WTC11 (cell line): Measurements from ENCODE around the gene MSANTD2. TPM values are rescaled to one million over a fixed set of nuclear protein-coding genes. Genes with fewer than 3 reads are reported as not detected.

Source experiments
- ATAC-seq: fragments of 200-7000 bp; cut with Tn5 transposase; 2 replicates; pipeline ENCODE4 v1.10.0; 2021; ENCODE audit warnings: mild to moderate bottlenecking, moderate library complexity
- CTCF ChIA-PET: fragments of 300-600 bp; sonication (Branson Sonifier 250); formaldehyde crosslinking; loops from one replicate; lab custom pipeline; 2021; ENCODE audit warnings: antibody characterized with exemption; lab: Charles Lee
- POLR2A ChIA-PET: fragments of 350-600 bp; sonication (Branson Sonifier 250); formaldehyde crosslinking; loops from one replicate; lab custom pipeline; 2021; ENCODE audit warnings: antibody characterized with exemption; lab: Charles Lee
- DNase-seq: peaks from one replicate; pipeline ENCODE4 v3.0.0; 2021; ENCODE audit warnings: low spot score
- H3K27ac Mint-ChIP-seq: 2 replicates; pipeline ENCODE4 v1.8.0; 2021; ENCODE audit warnings: mixed read lengths
- H3K27me3 Mint-ChIP-seq: 2 replicates; pipeline ENCODE4 v1.8.0; 2021; ENCODE audit warnings: low read depth, mild to moderate bottlenecking, moderate library complexity, mixed read lengths
- H3K36me3 Mint-ChIP-seq: 2 replicates; pipeline ENCODE4 v1.8.0; 2021; ENCODE audit warnings: mixed read lengths
- H3K4me1 Mint-ChIP-seq: 2 replicates; pipeline ENCODE4 v1.8.0; 2022; ENCODE audit warnings: mixed read lengths
- H3K4me3 Mint-ChIP-seq: 2 replicates; pipeline ENCODE4 v1.8.0; 2021; ENCODE audit warnings: mild to moderate bottlenecking, moderate library complexity, mixed read lengths
- H3K9me3 Mint-ChIP-seq: 2 replicates; pipeline ENCODE4 v1.8.0; 2021; ENCODE audit warnings: mixed read lengths
- ARID4B ChIP-seq: sonication (generic); formaldehyde crosslinking; IDR thresholded peaks from 2 replicates; pipeline ENCODE4 v1.8.0; 2023; ENCODE audit warnings: missing genetic modification reagents, mild to moderate bottlenecking, borderline replicate concordance
- CBFB ChIP-seq: sonication (generic); formaldehyde crosslinking; IDR thresholded peaks from 2 replicates; pipeline ENCODE4 v1.8.1; 2022; ENCODE audit warnings: mild to moderate bottlenecking, low read depth, missing genetic modification reagents
- ESRRA ChIP-seq: sonication (generic); formaldehyde crosslinking; IDR thresholded peaks from 2 replicates; pipeline ENCODE4 v1.8.1; 2022; ENCODE audit warnings: mild to moderate bottlenecking, missing genetic modification reagents, borderline replicate concordance
- FOXP4 ChIP-seq: sonication (generic); formaldehyde crosslinking; IDR thresholded peaks from 2 replicates; pipeline ENCODE4 v1.8.0; 2022; ENCODE audit warnings: mild to moderate bottlenecking, missing genetic modification reagents
- JUN ChIP-seq: sonication (generic); formaldehyde crosslinking; IDR thresholded peaks from 2 replicates; pipeline ENCODE4 v1.8.0; 2023; ENCODE audit warnings: mild to moderate bottlenecking, missing genetic modification reagents
- KAT7 ChIP-seq: sonication (generic); formaldehyde crosslinking; IDR thresholded peaks from 2 replicates; pipeline ENCODE4 v1.8.1; 2023; ENCODE audit warnings: missing genetic modification reagents, mild to moderate bottlenecking, borderline replicate concordance
- MXD4 ChIP-seq: fragments of 250-450 bp; sonication (Bioruptor Pico); IDR thresholded peaks from 2 replicates; pipeline ENCODE4 v1.8.0; 2021; ENCODE audit warnings: mild to moderate bottlenecking, moderate library complexity, borderline replicate concordance
- MYBL2 ChIP-seq: sonication (generic); formaldehyde crosslinking; IDR thresholded peaks from 2 replicates; pipeline ENCODE4 v1.8.1; 2023; ENCODE audit warnings: mild to moderate bottlenecking, moderate library complexity, missing genetic modification reagents
- NFYB ChIP-seq: sonication (generic); formaldehyde crosslinking; conservative IDR thresholded peaks from 2 replicates; pipeline ENCODE4 v1.8.0; 2022; ENCODE audit warnings: low read depth, missing genetic modification reagents
- PRRX2 ChIP-seq: fragments of 250-450 bp; sonication (Bioruptor Pico); IDR thresholded peaks from 2 replicates; pipeline ENCODE4 v1.8.0; 2021; ENCODE audit warnings: mild to moderate bottlenecking
- TEAD4 ChIP-seq: sonication (generic); formaldehyde crosslinking; IDR thresholded peaks from 2 replicates; pipeline ENCODE4 v1.8.0; 2022; ENCODE audit warnings: mild to moderate bottlenecking, missing genetic modification reagents
- TP53 ChIP-seq: sonication (generic); formaldehyde crosslinking; IDR thresholded peaks from 2 replicates; pipeline ENCODE4 v1.8.1; 2023; ENCODE audit warnings: mild to moderate bottlenecking, missing genetic modification reagents
- ZNF317 ChIP-seq: sonication (generic); formaldehyde crosslinking; IDR thresholded peaks from 2 replicates; pipeline ENCODE4 v1.8.1; 2023; ENCODE audit warnings: low read depth, mild to moderate bottlenecking, moderate library complexity, missing genetic modification reagents, borderline replicate concordance
- total RNA-seq: library from RNA; stranded (reverse); gene quantifications from 3 replicates; pipeline ENCODE4 v1.2.3, GENCODE V29; 2021
- TF ChIP-seq, protein P1 (sequence below): fragments of 250-450 bp; sonication (Bioruptor Pico); IDR thresholded peaks from 2 replicates; pipeline ENCODE4 v1.9.0; 2021; ENCODE audit warnings: mild to moderate bottlenecking
- TF ChIP-seq, protein P2 (sequence below): sonication (generic); formaldehyde crosslinking; IDR thresholded peaks from 2 replicates; pipeline ENCODE4 v1.8.1; 2023; ENCODE audit warnings: mild to moderate bottlenecking, missing genetic modification reagents, moderate library complexity
- TF ChIP-seq, protein P3 (sequence below): sonication (generic); formaldehyde crosslinking; IDR thresholded peaks from 2 replicates; pipeline ENCODE4 v1.8.1; 2023; ENCODE audit warnings: mild to moderate bottlenecking, missing genetic modification reagents, moderate library complexity
- TF ChIP-seq, protein P4 (sequence below): sonication (generic); formaldehyde crosslinking; IDR thresholded peaks from 2 replicates; pipeline ENCODE4 v1.8.1; 2022; ENCODE audit warnings: low read depth, mild to moderate bottlenecking, moderate library complexity, missing genetic modification reagents, borderline replicate concordance
- TF ChIP-seq, protein P5 (sequence below): fragments of 250-450 bp; sonication (Bioruptor Pico); IDR thresholded peaks from 2 replicates; pipeline ENCODE4 v1.9.0; 2021; ENCODE audit warnings: mild to moderate bottlenecking

MSANTD2 gene
- total RNA-seq, 1 experiment from 2014 or later, result 17.5 TPM

DNA sequence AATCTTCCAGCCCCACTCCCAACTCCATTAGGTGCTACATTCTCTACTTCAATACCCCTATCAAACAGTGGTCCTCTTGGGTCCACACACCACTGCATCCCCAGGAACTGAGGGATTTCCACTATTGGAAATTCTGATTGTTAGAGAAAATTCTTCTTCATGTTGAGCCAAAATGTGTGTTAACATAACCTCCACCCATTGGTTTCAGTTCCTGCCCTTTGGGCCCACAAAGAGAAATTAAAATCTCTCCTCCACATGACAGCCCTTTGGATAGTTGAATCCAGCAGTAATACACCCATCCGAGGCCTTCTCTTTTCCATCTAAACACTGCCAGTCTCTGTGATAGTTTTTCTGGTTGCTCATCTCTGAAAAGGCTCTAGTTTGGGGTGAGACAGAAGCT, 50.3 kb downstream of the MSANTD2 start:
- no peak overlapping the region for H3K4me3 Mint-ChIP-seq
- H3K9me3 Mint-ChIP-seq, result no peaks in the 10 kb centered on the region
- no peak for DNase-seq
- peaks cover 100% of the 10 kb centered on the region for H3K27me3 Mint-ChIP-seq
- H3K27ac Mint-ChIP-seq, result no peak overlapping the region
- CTCF ChIA-PET, result interaction anchor here (1.3 to 3.7 kb wide), 3 partner anchors 10 to 117 kb away, joined by 3 to 26 read pairs (median 6); partner anchors contain the start of genes ESAM and NRGN
- peaks cover 45% of the 10 kb centered on the region for H3K4me1 Mint-ChIP-seq
- no peak for ATAC-seq
- H3K36me3 Mint-ChIP-seq, result no peaks in the 10 kb centered on the region
- POLR2A ChIA-PET, result no interaction called here
- TF ChIP-seq TEAD4 (CRISPR knock-in tag), result no peak
- TF ChIP-seq ARID4B (CRISPR knock-in tag), result no peak
- TF ChIP-seq JUN (CRISPR knock-in tag), result no peak
- TF ChIP-seq, protein P1, sequence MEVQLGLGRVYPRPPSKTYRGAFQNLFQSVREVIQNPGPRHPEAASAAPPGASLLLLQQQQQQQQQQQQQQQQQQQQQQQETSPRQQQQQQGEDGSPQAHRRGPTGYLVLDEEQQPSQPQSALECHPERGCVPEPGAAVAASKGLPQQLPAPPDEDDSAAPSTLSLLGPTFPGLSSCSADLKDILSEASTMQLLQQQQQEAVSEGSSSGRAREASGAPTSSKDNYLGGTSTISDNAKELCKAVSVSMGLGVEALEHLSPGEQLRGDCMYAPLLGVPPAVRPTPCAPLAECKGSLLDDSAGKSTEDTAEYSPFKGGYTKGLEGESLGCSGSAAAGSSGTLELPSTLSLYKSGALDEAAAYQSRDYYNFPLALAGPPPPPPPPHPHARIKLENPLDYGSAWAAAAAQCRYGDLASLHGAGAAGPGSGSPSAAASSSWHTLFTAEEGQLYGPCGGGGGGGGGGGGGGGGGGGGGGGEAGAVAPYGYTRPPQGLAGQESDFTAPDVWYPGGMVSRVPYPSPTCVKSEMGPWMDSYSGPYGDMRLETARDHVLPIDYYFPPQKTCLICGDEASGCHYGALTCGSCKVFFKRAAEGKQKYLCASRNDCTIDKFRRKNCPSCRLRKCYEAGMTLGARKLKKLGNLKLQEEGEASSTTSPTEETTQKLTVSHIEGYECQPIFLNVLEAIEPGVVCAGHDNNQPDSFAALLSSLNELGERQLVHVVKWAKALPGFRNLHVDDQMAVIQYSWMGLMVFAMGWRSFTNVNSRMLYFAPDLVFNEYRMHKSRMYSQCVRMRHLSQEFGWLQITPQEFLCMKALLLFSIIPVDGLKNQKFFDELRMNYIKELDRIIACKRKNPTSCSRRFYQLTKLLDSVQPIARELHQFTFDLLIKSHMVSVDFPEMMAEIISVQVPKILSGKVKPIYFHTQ, result no peak
- no peak for TF ChIP-seq PRRX2 (CRISPR knock-in tag)
- TF ChIP-seq NFYB, result no peak
- no peak for TF ChIP-seq CBFB (CRISPR knock-in tag)
- no peak for TF ChIP-seq FOXP4 (CRISPR knock-in tag)
- TF ChIP-seq ESRRA (CRISPR knock-in tag), result no peak
- no peak for TF ChIP-seq ZNF317 (CRISPR knock-in tag)
- TF ChIP-seq, protein P2, sequence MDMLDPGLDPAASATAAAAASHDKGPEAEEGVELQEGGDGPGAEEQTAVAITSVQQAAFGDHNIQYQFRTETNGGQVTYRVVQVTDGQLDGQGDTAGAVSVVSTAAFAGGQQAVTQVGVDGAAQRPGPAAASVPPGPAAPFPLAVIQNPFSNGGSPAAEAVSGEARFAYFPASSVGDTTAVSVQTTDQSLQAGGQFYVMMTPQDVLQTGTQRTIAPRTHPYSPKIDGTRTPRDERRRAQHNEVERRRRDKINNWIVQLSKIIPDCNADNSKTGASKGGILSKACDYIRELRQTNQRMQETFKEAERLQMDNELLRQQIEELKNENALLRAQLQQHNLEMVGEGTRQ (CRISPR knock-in tag), result no peak
- no peak for TF ChIP-seq MYBL2 (CRISPR knock-in tag)
- TF ChIP-seq TP53 (CRISPR knock-in tag), result no peak
- TF ChIP-seq MXD4 (CRISPR knock-in tag), result no peak
- TF ChIP-seq, protein P3, sequence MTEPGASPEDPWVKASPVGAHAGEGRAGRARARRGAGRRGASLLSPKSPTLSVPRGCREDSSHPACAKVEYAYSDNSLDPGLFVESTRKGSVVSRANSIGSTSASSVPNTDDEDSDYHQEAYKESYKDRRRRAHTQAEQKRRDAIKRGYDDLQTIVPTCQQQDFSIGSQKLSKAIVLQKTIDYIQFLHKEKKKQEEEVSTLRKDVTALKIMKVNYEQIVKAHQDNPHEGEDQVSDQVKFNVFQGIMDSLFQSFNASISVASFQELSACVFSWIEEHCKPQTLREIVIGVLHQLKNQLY (CRISPR knock-in tag), result no peak
- TF ChIP-seq, protein P4, sequence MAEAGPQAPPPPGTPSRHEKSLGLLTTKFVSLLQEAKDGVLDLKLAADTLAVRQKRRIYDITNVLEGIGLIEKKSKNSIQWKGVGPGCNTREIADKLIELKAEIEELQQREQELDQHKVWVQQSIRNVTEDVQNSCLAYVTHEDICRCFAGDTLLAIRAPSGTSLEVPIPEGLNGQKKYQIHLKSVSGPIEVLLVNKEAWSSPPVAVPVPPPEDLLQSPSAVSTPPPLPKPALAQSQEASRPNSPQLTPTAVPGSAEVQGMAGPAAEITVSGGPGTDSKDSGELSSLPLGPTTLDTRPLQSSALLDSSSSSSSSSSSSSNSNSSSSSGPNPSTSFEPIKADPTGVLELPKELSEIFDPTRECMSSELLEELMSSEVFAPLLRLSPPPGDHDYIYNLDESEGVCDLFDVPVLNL (CRISPR knock-in tag), result no peak
- TF ChIP-seq KAT7 (CRISPR knock-in tag), result no peak
- TF ChIP-seq, protein P5, sequence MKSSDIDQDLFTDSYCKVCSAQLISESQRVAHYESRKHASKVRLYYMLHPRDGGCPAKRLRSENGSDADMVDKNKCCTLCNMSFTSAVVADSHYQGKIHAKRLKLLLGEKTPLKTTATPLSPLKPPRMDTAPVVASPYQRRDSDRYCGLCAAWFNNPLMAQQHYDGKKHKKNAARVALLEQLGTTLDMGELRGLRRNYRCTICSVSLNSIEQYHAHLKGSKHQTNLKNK (CRISPR knock-in tag), result no peak
- TF ChIP-seq, all 79 proteins: peak for 0
